ENCODE results near the gene LRIG2. TPM values are rescaled to one million over a fixed set of nuclear protein-coding genes. Genes with fewer than 3 reads are reported as not detected.

Gene LRIG2, protein sequence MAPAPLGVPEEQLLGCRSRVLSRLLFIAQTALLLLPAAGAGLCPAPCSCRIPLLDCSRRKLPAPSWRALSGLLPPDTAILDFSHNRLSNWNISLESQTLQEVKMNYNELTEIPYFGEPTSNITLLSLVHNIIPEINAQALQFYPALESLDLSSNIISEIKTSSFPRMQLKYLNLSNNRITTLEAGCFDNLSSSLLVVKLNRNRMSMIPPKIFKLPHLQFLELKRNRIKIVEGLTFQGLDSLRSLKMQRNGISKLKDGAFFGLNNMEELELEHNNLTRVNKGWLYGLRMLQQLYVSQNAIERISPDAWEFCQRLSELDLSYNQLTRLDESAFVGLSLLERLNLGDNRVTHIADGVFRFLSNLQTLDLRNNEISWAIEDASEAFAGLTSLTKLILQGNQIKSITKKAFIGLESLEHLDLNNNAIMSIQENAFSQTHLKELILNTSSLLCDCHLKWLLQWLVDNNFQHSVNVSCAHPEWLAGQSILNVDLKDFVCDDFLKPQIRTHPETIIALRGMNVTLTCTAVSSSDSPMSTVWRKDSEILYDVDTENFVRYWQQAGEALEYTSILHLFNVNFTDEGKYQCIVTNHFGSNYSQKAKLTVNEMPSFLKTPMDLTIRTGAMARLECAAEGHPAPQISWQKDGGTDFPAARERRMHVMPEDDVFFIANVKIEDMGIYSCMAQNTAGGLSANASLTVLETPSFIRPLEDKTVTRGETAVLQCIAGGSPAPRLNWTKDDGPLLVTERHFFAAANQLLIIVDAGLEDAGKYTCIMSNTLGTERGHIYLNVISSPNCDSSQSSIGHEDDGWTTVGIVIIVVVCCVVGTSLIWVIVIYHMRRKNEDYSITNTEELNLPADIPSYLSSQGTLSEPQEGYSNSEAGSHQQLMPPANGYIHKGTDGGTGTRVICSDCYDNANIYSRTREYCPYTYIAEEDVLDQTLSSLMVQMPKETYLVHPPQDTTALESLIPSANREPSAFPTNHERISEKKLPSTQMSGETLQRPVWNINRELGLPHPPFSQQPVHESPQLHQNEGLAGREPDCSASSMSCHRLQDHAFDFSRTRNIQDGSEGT
- total RNA-seq (2014; rRNA removed; shearing (Covaris generic)), result 40.4 and 41.8 TPM in 2 replicates
- 7.7 and 10.0 TPM in 2 replicates for polyA plus RNA-seq (2016; fragmentation: Nextera tagmentation; extraction: Ambion mirVana)
- long read RNA-seq, partial matches to known transcripts, result 3 of 6 reads
- long read RNA-seq, other reads (novel, unspliced or antisense), result 3 of 6 reads

- no peaks in the 10 kb centered on the region for H3K9me2 ChIP-seq (ENCODE audit: insufficient read depth)
- ATAC-seq (peak; percentile 95), DNase-seq (ENCODE audit: low spot score) (peak; percentile 100)
- H3K4me3 Mint-ChIP-seq, result peak within 1 kb of the TSS; percentile 98
- no peaks in the 10 kb centered on the region for H3K27me3 ChIP-seq (ENCODE audit: insufficient read depth)
- peaks cover 46% of the 10 kb centered on the region for H3K79me2 ChIP-seq (replicated peaks; ENCODE audit: insufficient read depth)
- H3K4me1 Mint-ChIP-seq, result peaks cover 22% of the 10 kb centered on the region
- H4K20me1 ChIP-seq (replicated peaks; ENCODE audit: insufficient read depth), result peaks cover 22% of the 10 kb centered on the region
- H3K4me2 ChIP-seq, result peak within 1 kb of the TSS; percentile 83
- H3K9me3 Mint-ChIP-seq, result peaks cover 7% of the 10 kb centered on the region
- H3K4me1 ChIP-seq (ENCODE audit: insufficient read depth), result peaks cover 15% of the 10 kb centered on the region
- 0 out of 2 replicates have a peak, but pooled peaks cover 7% of the 10 kb centered on the region for H3F3A ChIP-seq (replicated peaks; ENCODE audit: low read depth)
- H3K27me3 Mint-ChIP-seq (ENCODE audit: insufficient read depth, low read depth, poor library complexity), result peaks cover 13% of the 10 kb centered on the region
- peak within 1 kb of the TSS; percentile 71 for H3K4me3 ChIP-seq
- H3K36me3 ChIP-seq (ENCODE audit: insufficient read depth), result peaks cover 8% of the 10 kb centered on the region; the same call in 1 of the 2 replicates
- H2AFZ ChIP-seq, result no peak within 1 kb of the TSS
- peak within 1 kb of the TSS; percentile 91 for H3K27ac ChIP-seq (ENCODE audit: low read depth)
- peaks cover 35% of the 10 kb centered on the region for H3K36me3 Mint-ChIP-seq (ENCODE audit: low read depth)
- H3K27ac Mint-ChIP-seq, result peak within 1 kb of the TSS; percentile 98
- TF ChIP-seq EZH2phosphoT487 (IDR thresholded peaks at IDR 0.05; ENCODE audit: unreplicated experiment) (no peak), NANOG (IDR thresholded peaks at IDR 0.05; ENCODE audit: borderline replicate concordance) (no peak), EZH2 (IDR thresholded peaks at IDR 0.05; ENCODE audit: low read depth, unreplicated experiment) (no peak), STAT1 (IDR thresholded peaks at IDR 0.05; ENCODE audit: unreplicated experiment) (no peak), ZNF331 (CRISPR knock-in tag; IDR thresholded peaks at IDR 0.05; ENCODE audit: low read depth) (no peak), JUNB (IDR thresholded peaks at IDR 0.05; ENCODE audit: unreplicated experiment) (no peak), ZNF114 (CRISPR knock-in tag; IDR thresholded peaks at IDR 0.05) (no peak), CTCF (conservative IDR thresholded peaks at IDR 0.05; ENCODE audit: low read depth in 2 of 2) (peak; percentile 82 to 98), REST (IDR thresholded peaks at IDR 0.05; ENCODE audit: unreplicated experiment) (no peak), POLR2AphosphoS5 (IDR thresholded peaks at IDR 0.05; ENCODE audit: low read depth) (peak; percentile 93), CREB1 (CRISPR knock-in tag; IDR thresholded peaks at IDR 0.05; ENCODE audit: low read depth) (peak; percentile 43)
Observed at GRCh38 chr1:113072757-113073478, at the start of gene LRIG2. TSS of gene LRIG2 (plus strand) at chr1:113073198. CDS start at chr1:113073407, 209 bp downstream.
